SU-DHL-6 (cell line): Measurements from ENCODE around the gene NTRK3.

Source experiments
- H2AFZ ChIP-seq: fragments of 200-600 bp; sonication (generic); 2 replicates; pipeline ENCODE4 v1.6.1; 2014; ENCODE audit warnings: low read depth, mild to moderate bottlenecking, moderate library complexity, mixed read lengths, antibody characterized with exemption, low read length; ENCODE audit not compliant: severe bottlenecking
- H3F3A ChIP-seq: fragments of 200-600 bp; shearing (Covaris generic); 2 replicates; pipeline ENCODE4 v1.6.0; 2016; ENCODE audit warnings: antibody characterized with exemption, mild to moderate bottlenecking; ENCODE audit not compliant: insufficient read depth
- H3K27ac ChIP-seq: fragments of 200-600 bp; sonication (generic); 2 replicates; pipeline ENCODE4 v1.5.1; 2016; ENCODE audit warnings: low read depth, mild to moderate bottlenecking, low read length, moderate library complexity, mixed read lengths
- H3K27me3 ChIP-seq: fragments of 200-600 bp; sonication (generic), shearing (Covaris generic); 2 replicates; pipeline ENCODE4 v1.6.0; 2014; ENCODE audit warnings: mild to moderate bottlenecking, low read length
- H3K36me3 ChIP-seq: fragments of 200-600 bp; sonication (generic); 2 replicates; pipeline ENCODE4 v1.6.1; 2014; ENCODE audit warnings: mild to moderate bottlenecking, low read length, mixed read lengths
- H3K4me2 ChIP-seq: fragments of 300-600, 200-600 bp; shearing (Covaris generic), sonication (generic); 2 replicates; pipeline ENCODE4 v1.6.0; 2014; ENCODE audit warnings: low read length, low read depth, mild to moderate bottlenecking; ENCODE audit not compliant: poor library complexity, severe bottlenecking
- H3K4me3 ChIP-seq: fragments of 200-600 bp; sonication (generic); 2 replicates; pipeline ENCODE4 v1.5.1; 2014; ENCODE audit warnings: antibody characterized with exemption, low read length, mild to moderate bottlenecking, mixed read lengths; ENCODE audit not compliant: insufficient read depth, poor library complexity, severe bottlenecking
- H3K79me2 ChIP-seq: fragments of 200-600 bp; sonication (generic); 2 replicates; pipeline ENCODE4 v1.6.1; 2014; ENCODE audit warnings: mild to moderate bottlenecking, low read length, moderate library complexity; ENCODE audit not compliant: insufficient read depth
- H3K9ac ChIP-seq: fragments of 200-600 bp; sonication (generic); 2 replicates; pipeline ENCODE4 v1.7.0; 2014; ENCODE audit warnings: mild to moderate bottlenecking, low read length
- H3K9me2 ChIP-seq: fragments of 200-600 bp; sonication (generic); replicated peaks from 2 replicates; pipeline ENCODE4 v1.6.1; 2014; ENCODE audit warnings: low read length; ENCODE audit not compliant: insufficient read depth
- H3K9me3 ChIP-seq: fragments of 200-600 bp; sonication (generic); 2 replicates; pipeline ENCODE4 v1.6.1; 2014; ENCODE audit warnings: low read length, mixed read lengths; ENCODE audit not compliant: insufficient read depth
- H4K20me1 ChIP-seq: fragments of 200-600 bp; sonication (generic); 2 replicates; pipeline ENCODE4 v1.6.1; 2014; ENCODE audit warnings: low read depth, mild to moderate bottlenecking, antibody characterized with exemption, low read length, moderate library complexity, mixed read lengths
- CTCF ChIP-seq: fragments of 200-600 bp; sonication (generic); IDR thresholded peaks from one replicate; pipeline ENCODE4 v1.5.1; 2017; ENCODE audit warnings: antibody characterized with exemption, mild to moderate bottlenecking, low read length, moderate library complexity; ENCODE audit not compliant: insufficient read depth, poor library complexity, severe bottlenecking
- EZH2phosphoT487 ChIP-seq: fragments of 200-600 bp; sonication (generic), shearing (Covaris generic); conservative IDR thresholded peaks from 2 replicates; pipeline ENCODE4 v1.6.1; 2018; ENCODE audit warnings: mild to moderate bottlenecking, antibody characterized with exemption, low read length, moderate library complexity, mixed read lengths

Gene NTRK3

GRCh38 chr15:88256279-88257230, at the start of gene NTRK3:
NTRK3 (minus strand) TSS chr15:88256739; CDS start chr15:88256153, 586 bp downstream.
- Histone ChIP-seq H3K4me3 (peak within 1 kb of the TSS; percentile 46), H3K27me3 (no peaks in the 10 kb centered on the region), H3K9me2 (no peaks in the 10 kb centered on the region), H3K79me2 (no peaks in the 10 kb centered on the region), H3K27ac (no peak within 1 kb of the TSS), H3K4me2 (peak within 1 kb of the TSS; percentile 58), H3F3A (no peaks in the 10 kb centered on the region), H2AFZ (peak within 1 kb of the TSS; percentile 15), H3K9ac (peak within 1 kb of the TSS; percentile 48), H3K36me3 (no peaks in the 10 kb centered on the region), H3K9me3 (no peaks in the 10 kb centered on the region), H4K20me1 (no peaks in the 10 kb centered on the region)
- no peak for TF ChIP-seq CTCF
- no peak for TF ChIP-seq EZH2phosphoT487

GRCh38 chr15:88303395-88303794, 46.9 kb upstream of the NTRK3 start:
- Histone ChIP-seq H2AFZ (no peak overlapping the region), H3K4me2 (no peak overlapping the region), H3K4me3 (no peak overlapping the region), H3K79me2 (no peaks in the 10 kb centered on the region), H3K27ac (no peak overlapping the region), H3K9ac (no peak overlapping the region), H3K36me3 (no peaks in the 10 kb centered on the region), H4K20me1 (no peaks in the 10 kb centered on the region), H3F3A (no peaks in the 10 kb centered on the region), H3K27me3 (no peaks in the 10 kb centered on the region), H3K9me3 (no peaks in the 10 kb centered on the region), H3K9me2 (no peaks in the 10 kb centered on the region)
- no peak for TF ChIP-seq CTCF
- no peak for TF ChIP-seq EZH2phosphoT487

GRCh38 chr15:88302373-88302772, 45.8 kb upstream of the NTRK3 start:
- H2AFZ ChIP-seq = no peak overlapping the region
- no peaks in the 10 kb centered on the region for H3K9me3 ChIP-seq
- H3K4me3 ChIP-seq = no peak overlapping the region
- H3K27ac ChIP-seq = no peak overlapping the region
- H4K20me1 ChIP-seq = no peaks in the 10 kb centered on the region
- no peak for TF ChIP-seq CTCF
- no peak for TF ChIP-seq EZH2phosphoT487
- no peak overlapping the region for H3K9ac ChIP-seq
- no peaks in the 10 kb centered on the region for H3F3A ChIP-seq
- no peaks in the 10 kb centered on the region for H3K9me2 ChIP-seq
- no peaks in the 10 kb centered on the region for H3K36me3 ChIP-seq
- no peaks in the 10 kb centered on the region for H3K79me2 ChIP-seq
- no peak overlapping the region for H3K4me2 ChIP-seq
- H3K27me3 ChIP-seq = no peaks in the 10 kb centered on the region
